SK-N-SH (cell line): Measurements from ENCODE around the gene EVI5. TPM values are rescaled to one million over a fixed set of nuclear protein-coding genes. Genes with fewer than 3 reads are reported as not detected.

ENCODE experiments used
- CTCF ChIA-PET: fragments of 300-600, 350-600 bp; formaldehyde crosslinking; extraction: SDS; loops from one replicate; lab custom pipeline; 2021; lab: Yijun Ruan, JAX
- POLR2A ChIA-PET: fragments of 350-600 bp; sonication (Branson Sonifier 250); formaldehyde crosslinking; extraction: SDS; loops from one replicate; lab custom pipeline; 2020; ENCODE audit warnings: antibody characterized with exemption, inconsistent platforms; lab: Yijun Ruan, JAX
- DNase-seq: peaks from one replicate; pipeline ENCODE4 v3.0.0; 2012
- H2AFZ ChIP-seq: fragments of 200-600 bp; sonication (generic); 2 replicates; pipeline ENCODE4 v1.8.1; 2016; ENCODE audit warnings: antibody characterized with exemption, mild to moderate bottlenecking, low read depth
- H3F3A ChIP-seq: fragments of 200-600 bp; sonication (generic); replicated peaks from 2 replicates; pipeline ENCODE3; 2016; ENCODE audit warnings: antibody characterized with exemption, mild to moderate bottlenecking; ENCODE audit not compliant: insufficient read depth
- H3K27ac ChIP-seq, 2 experiments: fragments of 200-500 bp in 1 of 2; fragments of 200-600 bp in 1 of 2; sonication (Bioruptor generic) in 1 of 2; sonication (generic), shearing (Covaris generic) in 1 of 2; 2 replicates each; pipeline versions ENCODE4 v1.5.1 to v1.6.1; 2014 to 2016; ENCODE audit warnings: low read depth in 2 of 2, inconsistent platforms in 1 of 2, low read length in 1 of 2, mild to moderate bottlenecking in 1 of 2, mixed read lengths in 1 of 2
- H3K27me3 ChIP-seq: fragments of 200-600 bp; sonication (generic), shearing (Covaris generic); 2 replicates; pipeline ENCODE4 v1.6.1; 2016; ENCODE audit warnings: mixed run types; ENCODE audit not compliant: insufficient read depth
- H3K36me3 ChIP-seq, 2 experiments: fragments of 200-500 bp in 1 of 2; fragments of 200-600 bp in 1 of 2; sonication (Bioruptor generic) in 1 of 2; sonication (generic) in 1 of 2; replicated peaks in 1 of 2; 2 replicates each; pipeline versions ENCODE3 to v1.5.1; 2014 to 2016; ENCODE audit warnings: low read length in 1 of 2, mild to moderate bottlenecking in 1 of 2; ENCODE audit not compliant: insufficient read depth in 2 of 2, control insufficient read depth in 1 of 2
- H3K4me1 ChIP-seq, 2 experiments: fragments of 200-500 bp in 1 of 2; fragments of 200-600 bp in 1 of 2; sonication (Bioruptor generic) in 1 of 2; sonication (generic), shearing (Covaris generic) in 1 of 2; 2 replicates each; pipeline versions ENCODE4 v1.5.1 to v1.6.1; 2014 to 2016; ENCODE audit warnings: low read depth in 1 of 2, low read length in 1 of 2, mixed run types in 1 of 2; ENCODE audit not compliant: insufficient read depth in 2 of 2, control insufficient read depth in 1 of 2
- H3K4me2 ChIP-seq: fragments of 200-600 bp; sonication (generic), shearing (Covaris generic); 2 replicates; pipeline ENCODE4 v1.6.1; 2017; ENCODE audit warnings: mixed run types
- H3K4me3 ChIP-seq, 2 experiments: fragments of 200-500 bp in 1 of 2; fragments of 200-600 bp in 1 of 2; sonication (Bioruptor generic) in 1 of 2; sonication (generic), shearing (Covaris generic) in 1 of 2; 2 replicates each; pipeline versions ENCODE4 v1.5.1 to v1.8.1; 2014 to 2016; ENCODE audit warnings: low read depth in 2 of 2, inconsistent platforms in 1 of 2, low read length in 1 of 2, mild to moderate bottlenecking in 1 of 2, mixed read lengths in 1 of 2, moderate library complexity in 1 of 2
- H3K79me2 ChIP-seq: fragments of 200-600 bp; sonication (generic); 2 replicates; pipeline ENCODE4 v1.8.1; 2017; ENCODE audit warnings: mild to moderate bottlenecking; ENCODE audit not compliant: insufficient read depth
- H3K9ac ChIP-seq: fragments of 200-600 bp; sonication (generic); 2 replicates; pipeline ENCODE4 v1.6.1; 2017; ENCODE audit warnings: mixed run types
- H3K9me2 ChIP-seq: fragments of 200-600 bp; sonication (generic); 2 replicates; pipeline ENCODE4 v1.6.1; 2017; ENCODE audit warnings: mixed run types
- H3K9me3 ChIP-seq: fragments of 200-600 bp; sonication (generic); 2 replicates; pipeline ENCODE4 v1.6.1; 2017; ENCODE audit warnings: mixed run types, mild to moderate bottlenecking, moderate library complexity
- H4K20me1 ChIP-seq: fragments of 200-600 bp; sonication (generic); 2 replicates; pipeline ENCODE4 v1.6.1; 2017; ENCODE audit warnings: mild to moderate bottlenecking, mixed run types; ENCODE audit not compliant: insufficient read depth
- EP300 ChIP-seq, 2 experiments: IDR thresholded peaks; 2 replicates each; pipeline versions ENCODE4 v1.4.0 to v1.6.1; 2012; ENCODE audit warnings: borderline replicate concordance in 1 of 2, low read depth in 1 of 2, low read length in 1 of 2
- EZH2phosphoT487 ChIP-seq: fragments of 200-600 bp; sonication (generic); IDR thresholded peaks from 2 replicates; pipeline ENCODE4 v1.6.1; 2017; ENCODE audit warnings: low read depth, mixed run types, mild to moderate bottlenecking, antibody characterized with exemption, moderate library complexity, borderline replicate concordance
- FOSL2 ChIP-seq: IDR thresholded peaks from 2 replicates; pipeline ENCODE4 v1.4.0; 2012; ENCODE audit warnings: low read depth, mild to moderate bottlenecking, moderate library complexity, borderline replicate concordance
- FOXJ3 ChIP-seq: sonication (generic); formaldehyde crosslinking; IDR thresholded peaks from 2 replicates; pipeline ENCODE4 v1.5.1; 2020; ENCODE audit warnings: mild to moderate bottlenecking, missing genetic modification reagents
- POLR2AphosphoS5 ChIP-seq: IDR thresholded peaks from 2 replicates; pipeline ENCODE4 v1.6.1; 2012; ENCODE audit warnings: low read depth, low read length
- RAD21 ChIP-seq: IDR thresholded peaks from 2 replicates; pipeline ENCODE4 v1.6.1; 2012; ENCODE audit warnings: mild to moderate bottlenecking, low read length
- RFX5 ChIP-seq: IDR thresholded peaks from 2 replicates; pipeline ENCODE4 v1.6.1; 2012; ENCODE audit warnings: mild to moderate bottlenecking, improper control_type of control experiment, low read length
- TCF12 ChIP-seq: IDR thresholded peaks from 2 replicates; pipeline ENCODE4 v1.4.0; 2012
- TEAD4 ChIP-seq: IDR thresholded peaks from 2 replicates; pipeline ENCODE4 v1.4.0; 2012; ENCODE audit warnings: mild to moderate bottlenecking, borderline replicate concordance; ENCODE audit not compliant: insufficient read depth
- WGBS: methylation state at CpG from one replicate; pipeline ENCODE4 v1.1.6; 2017; ENCODE audit warnings: low lambda C conversion rate; 5-methylcytosine and 5-hydroxymethylcytosine counted together
- polyA plus RNA-seq, 3 experiments: library from polyadenylated mRNA; depleted of rRNA; stranded (reverse); fragments of >200 nt; gene quantifications; 2 replicates each; pipeline ENCODE4 v1.2.3, GENCODE V29; 2012
- TF ChIP-seq, protein P1 (sequence below): IDR thresholded peaks from 2 replicates; pipeline ENCODE4 v1.6.1; 2012; ENCODE audit warnings: mild to moderate bottlenecking, low read depth, low read length, moderate library complexity
- TF ChIP-seq, protein P2 (sequence below): fragments of 150-350 bp; IDR thresholded peaks from 2 replicates; pipeline ENCODE4 v1.6.1; 2016; ENCODE audit warnings: mild to moderate bottlenecking, low read depth, low read length
- TF ChIP-seq, protein P3 (sequence below): IDR thresholded peaks from 2 replicates; pipeline ENCODE4; 2012
- TF ChIP-seq, protein P4 (sequence below): IDR thresholded peaks from 2 replicates; pipeline ENCODE4 v1.4.0; 2012; ENCODE audit warnings: low read depth

The EVI5 gene
- polyA plus RNA-seq, 1 of the 3 experiments (the other 2 are of a cell fraction), result 5.7 TPM

DNA sequence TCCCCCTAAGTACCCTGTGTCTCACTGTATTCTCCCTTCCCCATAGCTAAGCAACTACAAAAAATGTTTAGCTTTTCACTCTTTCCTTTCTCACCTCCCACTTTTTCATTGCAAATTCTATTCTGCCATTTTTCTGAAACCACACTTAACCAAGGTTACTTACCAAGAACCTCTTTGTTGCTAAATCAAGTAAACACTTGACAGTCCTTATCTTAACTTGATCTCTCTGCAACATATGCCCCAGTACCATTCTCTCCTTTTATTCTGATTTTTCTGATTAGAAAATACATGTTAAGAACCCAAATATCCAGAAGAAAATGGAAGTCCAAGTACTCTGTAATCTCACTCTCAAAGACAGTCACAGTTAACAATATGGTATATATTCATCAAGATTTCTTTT is 16.0 kb downstream of the EVI5 start:
- peaks cover 4% of the 10 kb centered on the region; the same call in 1 of the 2 replicates for H4K20me1 ChIP-seq
- H3K9me3 ChIP-seq, result no peaks in the 10 kb centered on the region
- H3K27ac ChIP-seq, result no peak overlapping the region
- peaks cover 4% of the 10 kb centered on the region for H3F3A ChIP-seq
- H3K4me1 ChIP-seq, result no peaks in the 10 kb centered on the region
- H2AFZ ChIP-seq, result no peak overlapping the region
- ChIA-PET POLR2A (no interaction called here), CTCF (no interaction called here)
- no peak overlapping the region for H3K4me2 ChIP-seq
- no peaks in the 10 kb centered on the region for H3K9me2 ChIP-seq
- H3K4me3 ChIP-seq, result no peak overlapping the region
- peaks cover 78% of the 10 kb centered on the region for H3K79me2 ChIP-seq
- TF ChIP-seq RAD21 (no peak), FOSL2 (no peak), RFX5 (no peak), POLR2AphosphoS5 (no peak), EP300 (IDR thresholded peaks at IDR 0.05; ENCODE audit: borderline replicate concordance in 1 of 2, low read depth in 1 of 2, low read length in 1 of 2) (no peak)
- TF ChIP-seq, protein P1, sequence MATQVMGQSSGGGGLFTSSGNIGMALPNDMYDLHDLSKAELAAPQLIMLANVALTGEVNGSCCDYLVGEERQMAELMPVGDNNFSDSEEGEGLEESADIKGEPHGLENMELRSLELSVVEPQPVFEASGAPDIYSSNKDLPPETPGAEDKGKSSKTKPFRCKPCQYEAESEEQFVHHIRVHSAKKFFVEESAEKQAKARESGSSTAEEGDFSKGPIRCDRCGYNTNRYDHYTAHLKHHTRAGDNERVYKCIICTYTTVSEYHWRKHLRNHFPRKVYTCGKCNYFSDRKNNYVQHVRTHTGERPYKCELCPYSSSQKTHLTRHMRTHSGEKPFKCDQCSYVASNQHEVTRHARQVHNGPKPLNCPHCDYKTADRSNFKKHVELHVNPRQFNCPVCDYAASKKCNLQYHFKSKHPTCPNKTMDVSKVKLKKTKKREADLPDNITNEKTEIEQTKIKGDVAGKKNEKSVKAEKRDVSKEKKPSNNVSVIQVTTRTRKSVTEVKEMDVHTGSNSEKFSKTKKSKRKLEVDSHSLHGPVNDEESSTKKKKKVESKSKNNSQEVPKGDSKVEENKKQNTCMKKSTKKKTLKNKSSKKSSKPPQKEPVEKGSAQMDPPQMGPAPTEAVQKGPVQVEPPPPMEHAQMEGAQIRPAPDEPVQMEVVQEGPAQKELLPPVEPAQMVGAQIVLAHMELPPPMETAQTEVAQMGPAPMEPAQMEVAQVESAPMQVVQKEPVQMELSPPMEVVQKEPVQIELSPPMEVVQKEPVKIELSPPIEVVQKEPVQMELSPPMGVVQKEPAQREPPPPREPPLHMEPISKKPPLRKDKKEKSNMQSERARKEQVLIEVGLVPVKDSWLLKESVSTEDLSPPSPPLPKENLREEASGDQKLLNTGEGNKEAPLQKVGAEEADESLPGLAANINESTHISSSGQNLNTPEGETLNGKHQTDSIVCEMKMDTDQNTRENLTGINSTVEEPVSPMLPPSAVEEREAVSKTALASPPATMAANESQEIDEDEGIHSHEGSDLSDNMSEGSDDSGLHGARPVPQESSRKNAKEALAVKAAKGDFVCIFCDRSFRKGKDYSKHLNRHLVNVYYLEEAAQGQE, result no peak
- TF ChIP-seq, protein P2, sequence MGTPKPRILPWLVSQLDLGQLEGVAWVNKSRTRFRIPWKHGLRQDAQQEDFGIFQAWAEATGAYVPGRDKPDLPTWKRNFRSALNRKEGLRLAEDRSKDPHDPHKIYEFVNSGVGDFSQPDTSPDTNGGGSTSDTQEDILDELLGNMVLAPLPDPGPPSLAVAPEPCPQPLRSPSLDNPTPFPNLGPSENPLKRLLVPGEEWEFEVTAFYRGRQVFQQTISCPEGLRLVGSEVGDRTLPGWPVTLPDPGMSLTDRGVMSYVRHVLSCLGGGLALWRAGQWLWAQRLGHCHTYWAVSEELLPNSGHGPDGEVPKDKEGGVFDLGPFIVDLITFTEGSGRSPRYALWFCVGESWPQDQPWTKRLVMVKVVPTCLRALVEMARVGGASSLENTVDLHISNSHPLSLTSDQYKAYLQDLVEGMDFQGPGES, result no peak
- TF ChIP-seq, protein P3, sequence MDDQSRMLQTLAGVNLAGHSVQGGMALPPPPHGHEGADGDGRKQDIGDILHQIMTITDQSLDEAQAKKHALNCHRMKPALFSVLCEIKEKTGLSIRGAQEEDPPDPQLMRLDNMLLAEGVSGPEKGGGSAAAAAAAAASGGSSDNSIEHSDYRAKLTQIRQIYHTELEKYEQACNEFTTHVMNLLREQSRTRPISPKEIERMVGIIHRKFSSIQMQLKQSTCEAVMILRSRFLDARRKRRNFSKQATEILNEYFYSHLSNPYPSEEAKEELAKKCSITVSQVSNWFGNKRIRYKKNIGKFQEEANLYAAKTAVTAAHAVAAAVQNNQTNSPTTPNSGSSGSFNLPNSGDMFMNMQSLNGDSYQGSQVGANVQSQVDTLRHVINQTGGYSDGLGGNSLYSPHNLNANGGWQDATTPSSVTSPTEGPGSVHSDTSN, result no peak
- TF ChIP-seq, all 33 proteins: peak for 0
- no peaks in the 10 kb centered on the region for H3K36me3 ChIP-seq
- H3K27me3 ChIP-seq, result no peaks in the 10 kb centered on the region
- no peak for DNase-seq
- no peak overlapping the region for H3K9ac ChIP-seq

DNA sequence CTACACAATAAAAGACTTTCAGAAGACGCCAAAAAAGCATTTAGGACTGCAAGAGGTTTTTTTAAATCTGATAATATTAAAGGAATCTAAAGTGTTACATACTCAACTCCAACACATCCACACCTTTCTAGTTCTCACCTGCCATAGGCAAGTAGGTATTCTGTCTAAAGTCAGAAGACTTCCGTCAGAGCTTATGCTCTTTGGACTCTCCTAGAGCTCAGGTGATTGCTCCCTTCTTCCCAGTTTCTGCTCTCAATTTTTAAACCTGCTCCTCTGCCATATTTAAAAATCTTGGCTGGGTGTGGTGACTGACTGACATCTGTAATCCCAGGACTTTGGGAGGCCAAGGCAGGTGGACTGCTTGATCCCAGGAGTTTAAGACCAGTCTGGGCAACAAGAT is 16.6 kb downstream of the EVI5 start:
- WGBS, result 98% methylated on average over 2 of the region's 2 CpGs
- Histone ChIP-seq H3F3A (peaks cover 4% of the 10 kb centered on the region), H4K20me1 (0 out of 2 replicates have a peak, but pooled peaks cover 4% of the 10 kb centered on the region), H3K9me3 (no peaks in the 10 kb centered on the region), H3K79me2 (peaks cover 78% of the 10 kb centered on the region), H3K36me3 (no peaks in the 10 kb centered on the region), H3K4me3 (no peak overlapping the region), H3K4me1 (no peaks in the 10 kb centered on the region), H3K4me2 (no peak overlapping the region), H3K27me3 (no peaks in the 10 kb centered on the region), H3K27ac (no peak overlapping the region), H2AFZ (no peak overlapping the region), H3K9me2 (no peaks in the 10 kb centered on the region), H3K9ac (no peak overlapping the region)
- ChIA-PET POLR2A (no interaction called here), CTCF (no interaction called here)
- DNase-seq, result no peak
- TF ChIP-seq FOSL2 (no peak), RAD21 (no peak), EP300 (IDR thresholded peaks at IDR 0.05; ENCODE audit: borderline replicate concordance in 1 of 2, low read depth in 1 of 2, low read length in 1 of 2) (no peak), EZH2phosphoT487 (no peak), TEAD4 (no peak), RFX5 (no peak), FOXJ3 (CRISPR knock-in tag) (no peak), TCF12 (no peak)
- TF ChIP-seq, protein P4, sequence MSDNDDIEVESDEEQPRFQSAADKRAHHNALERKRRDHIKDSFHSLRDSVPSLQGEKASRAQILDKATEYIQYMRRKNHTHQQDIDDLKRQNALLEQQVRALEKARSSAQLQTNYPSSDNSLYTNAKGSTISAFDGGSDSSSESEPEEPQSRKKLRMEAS, result no peak
- TF ChIP-seq, protein P2, result no peak
- TF ChIP-seq, protein P1, result no peak
- TF ChIP-seq, protein P3, result no peak
